OCI-LY1 (cell line): ENCODE data around the gene MBIP.

Experiments
- H2AFZ ChIP-seq: fragments of 200-600 bp; sonication (generic), shearing (Covaris generic); 2 replicates; pipeline ENCODE4 v1.6.0; 2014; ENCODE audit warnings: antibody characterized with exemption, mild to moderate bottlenecking, low read length
- H3F3A ChIP-seq: fragments of 200-600 bp; sonication (generic), shearing (Covaris generic); 2 replicates; pipeline ENCODE4 v1.6.0; 2014; ENCODE audit warnings: mild to moderate bottlenecking, antibody characterized with exemption, low read length, moderate library complexity; ENCODE audit not compliant: insufficient read depth
- H3K27ac ChIP-seq: fragments of 200-600 bp; sonication (generic); 2 replicates; pipeline ENCODE4 v1.5.1; 2014; ENCODE audit warnings: low read length, mixed run types, mild to moderate bottlenecking, low read depth; ENCODE audit not compliant: poor library complexity, severe bottlenecking
- H3K27me3 ChIP-seq: fragments of 200-600 bp; sonication (generic); 2 replicates; pipeline ENCODE4 v1.6.0; 2014; ENCODE audit warnings: antibody characterized with exemption, mild to moderate bottlenecking, low read length, moderate library complexity; ENCODE audit not compliant: insufficient read depth
- H3K36me3 ChIP-seq: fragments of 200-600 bp; sonication (generic); 2 replicates; pipeline ENCODE4 v1.6.1; 2014; ENCODE audit warnings: mild to moderate bottlenecking, antibody characterized with exemption, low read length, moderate library complexity, mixed read lengths; ENCODE audit not compliant: insufficient read depth
- H3K4me1 ChIP-seq: fragments of 200-600 bp; sonication (generic); 2 replicates; pipeline ENCODE4 v1.5.1; 2014; ENCODE audit warnings: mild to moderate bottlenecking, low read length, moderate library complexity; ENCODE audit not compliant: insufficient read depth, severe bottlenecking
- H3K4me2 ChIP-seq: fragments of 200-600 bp; sonication (generic), shearing (Covaris generic); 2 replicates; pipeline ENCODE4 v1.6.1; 2014; ENCODE audit warnings: low read length
- H3K4me3 ChIP-seq: fragments of 200-600 bp; sonication (generic); 2 replicates; pipeline ENCODE4 v1.5.1; 2014; ENCODE audit warnings: low read length, low read depth, mild to moderate bottlenecking, mixed read lengths; ENCODE audit not compliant: poor library complexity, severe bottlenecking
- H3K79me2 ChIP-seq: fragments of 200-600 bp; shearing (Covaris generic); 2 replicates; pipeline ENCODE4 v1.6.1; 2016; ENCODE audit warnings: mixed run types, low read length, mixed read lengths; ENCODE audit not compliant: insufficient read depth
- H3K9ac ChIP-seq: fragments of 200-600 bp; sonication (generic), shearing (Covaris generic); 2 replicates; pipeline ENCODE4 v1.6.1; 2014; ENCODE audit warnings: mild to moderate bottlenecking, low read length, mixed read lengths
- H3K9me2 ChIP-seq: fragments of 200-600 bp; sonication (generic), shearing (Covaris generic); 2 replicates; pipeline ENCODE4 v1.6.1; 2014; ENCODE audit warnings: low read depth, mild to moderate bottlenecking, low read length, mixed read lengths
- H3K9me3 ChIP-seq: fragments of 200-600 bp; shearing (Covaris generic); 2 replicates; pipeline ENCODE4 v1.6.1; 2014; ENCODE audit warnings: low read length, mixed read lengths
- H4K20me1 ChIP-seq: fragments of 200-600 bp; sonication (generic), shearing (Covaris generic); 2 replicates; pipeline ENCODE4 v1.6.0; 2016; ENCODE audit warnings: mild to moderate bottlenecking, low read length; ENCODE audit not compliant: insufficient read depth
- EZH2 ChIP-seq: fragments of 200-600 bp; sonication (generic), shearing (Covaris generic); IDR thresholded peaks from 2 replicates; pipeline ENCODE4 v1.8.0; 2017; ENCODE audit warnings: borderline replicate concordance, mixed run types, mild to moderate bottlenecking, antibody characterized with exemption, low read length, moderate library complexity, mixed read lengths
- TF ChIP-seq, protein P1 (sequence below): fragments of 200-600 bp; sonication (generic), shearing (Covaris generic); IDR thresholded peaks from 2 replicates; pipeline ENCODE4 v1.5.1; 2017; ENCODE audit warnings: mild to moderate bottlenecking, antibody characterized with exemption, low read length, moderate library complexity, mixed read lengths

Gene MBIP

DNA sequence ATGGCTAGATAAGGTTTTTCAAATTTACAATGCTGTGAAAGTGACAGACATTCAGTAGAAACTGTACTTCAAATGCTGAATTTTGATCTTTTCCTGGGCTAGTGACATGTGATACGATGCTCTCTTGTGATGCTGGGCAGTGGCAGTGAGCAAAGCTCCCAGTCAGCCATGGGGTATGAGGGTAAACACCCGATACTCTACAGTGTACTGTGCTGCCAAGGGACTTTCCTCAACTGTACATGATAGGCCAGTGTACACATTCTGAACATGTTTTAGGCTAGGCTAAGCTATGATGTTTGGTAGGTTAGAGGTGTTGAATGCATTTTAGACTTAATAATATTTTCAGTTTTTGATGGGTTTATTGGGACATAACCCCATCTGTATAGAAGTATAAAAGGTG is 17.6 kb downstream of the MBIP start:
- Histone ChIP-seq H3K27ac (no peak overlapping the region), H3F3A (no peaks in the 10 kb centered on the region), H3K4me1 (no peaks in the 10 kb centered on the region), H2AFZ (no peak overlapping the region), H3K4me3 (no peak overlapping the region), H3K27me3 (no peaks in the 10 kb centered on the region), H3K9me2 (no peaks in the 10 kb centered on the region), H3K9ac (no peak overlapping the region), H3K79me2 (no peaks in the 10 kb centered on the region), H3K9me3 (no peaks in the 10 kb centered on the region), H3K36me3 (peaks cover 64% of the 10 kb centered on the region; the same call in 1 of the 2 replicates), H4K20me1 (no peaks in the 10 kb centered on the region), H3K4me2 (no peak overlapping the region)
- TF ChIP-seq EZH2 = no peak
- TF ChIP-seq, protein P1, sequence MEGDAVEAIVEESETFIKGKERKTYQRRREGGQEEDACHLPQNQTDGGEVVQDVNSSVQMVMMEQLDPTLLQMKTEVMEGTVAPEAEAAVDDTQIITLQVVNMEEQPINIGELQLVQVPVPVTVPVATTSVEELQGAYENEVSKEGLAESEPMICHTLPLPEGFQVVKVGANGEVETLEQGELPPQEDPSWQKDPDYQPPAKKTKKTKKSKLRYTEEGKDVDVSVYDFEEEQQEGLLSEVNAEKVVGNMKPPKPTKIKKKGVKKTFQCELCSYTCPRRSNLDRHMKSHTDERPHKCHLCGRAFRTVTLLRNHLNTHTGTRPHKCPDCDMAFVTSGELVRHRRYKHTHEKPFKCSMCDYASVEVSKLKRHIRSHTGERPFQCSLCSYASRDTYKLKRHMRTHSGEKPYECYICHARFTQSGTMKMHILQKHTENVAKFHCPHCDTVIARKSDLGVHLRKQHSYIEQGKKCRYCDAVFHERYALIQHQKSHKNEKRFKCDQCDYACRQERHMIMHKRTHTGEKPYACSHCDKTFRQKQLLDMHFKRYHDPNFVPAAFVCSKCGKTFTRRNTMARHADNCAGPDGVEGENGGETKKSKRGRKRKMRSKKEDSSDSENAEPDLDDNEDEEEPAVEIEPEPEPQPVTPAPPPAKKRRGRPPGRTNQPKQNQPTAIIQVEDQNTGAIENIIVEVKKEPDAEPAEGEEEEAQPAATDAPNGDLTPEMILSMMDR = no peak

DNA sequence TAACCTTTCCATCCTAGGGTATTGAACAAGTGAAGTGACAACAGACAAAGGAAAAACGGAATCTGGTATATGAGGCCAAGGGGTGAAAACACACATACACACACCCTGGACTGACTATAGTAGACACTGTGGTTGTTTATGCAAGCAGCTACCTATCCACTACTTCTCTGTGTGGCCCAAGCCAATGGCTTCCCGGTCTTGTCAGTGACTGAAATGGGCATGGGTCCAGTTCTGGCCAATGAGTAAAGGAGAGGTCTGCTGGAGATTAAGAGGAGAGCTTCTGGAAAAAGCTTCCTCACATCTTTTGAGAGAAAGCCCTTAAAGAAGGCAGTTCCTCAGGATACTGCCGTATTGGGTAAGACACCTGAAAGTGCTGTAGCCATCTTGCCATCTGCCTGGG is 19.3 kb downstream of the MBIP start:
- TF ChIP-seq, protein P1 = no peak
- no peak for TF ChIP-seq EZH2
- no peak overlapping the region for H2AFZ ChIP-seq

DNA sequence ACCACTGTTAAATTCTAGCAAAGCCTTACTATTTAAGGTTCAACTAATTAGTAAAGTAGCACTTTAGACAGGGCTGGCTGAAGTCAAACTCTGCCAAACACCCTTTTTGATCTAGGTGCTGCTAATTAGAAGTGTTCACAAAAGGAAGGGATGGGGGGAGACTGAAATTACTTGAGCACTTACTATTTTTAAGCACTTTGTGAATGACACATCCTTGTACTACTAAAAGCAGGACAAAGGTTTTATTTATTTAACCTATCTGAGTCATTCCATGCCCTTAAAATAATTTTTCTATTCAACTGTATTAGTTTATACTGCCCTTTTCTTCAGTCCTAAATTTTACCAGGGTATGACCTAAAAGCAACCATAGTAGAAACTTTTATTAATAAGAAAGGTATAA is 20.1 kb downstream of the MBIP start:
- Histone ChIP-seq H3K4me2 (no peak overlapping the region), H3K27me3 (no peaks in the 10 kb centered on the region), H2AFZ (no peak overlapping the region), H3K9me2 (no peaks in the 10 kb centered on the region), H3K36me3 (peaks cover 58% of the 10 kb centered on the region; the same call in 1 of the 2 replicates), H3K4me1 (no peaks in the 10 kb centered on the region), H3K79me2 (no peaks in the 10 kb centered on the region), H3K4me3 (no peak overlapping the region), H4K20me1 (no peaks in the 10 kb centered on the region), H3K27ac (no peak overlapping the region), H3K9me3 (no peaks in the 10 kb centered on the region), H3K9ac (no peak overlapping the region), H3F3A (no peaks in the 10 kb centered on the region)
- no peak for TF ChIP-seq EZH2
- TF ChIP-seq, protein P1 = no peak

More for the DNA sequence above, 19.3 kb downstream of the MBIP start:
- Histone ChIP-seq H3K9ac (no peak overlapping the region), H3K4me3 (no peak overlapping the region), H3F3A (no peaks in the 10 kb centered on the region), H3K27ac (no peak overlapping the region), H3K4me2 (no peak overlapping the region), H3K9me3 (no peaks in the 10 kb centered on the region), H3K4me1 (no peaks in the 10 kb centered on the region), H3K27me3 (no peaks in the 10 kb centered on the region), H4K20me1 (no peaks in the 10 kb centered on the region), H3K9me2 (no peaks in the 10 kb centered on the region), H3K36me3 (peaks cover 65% of the 10 kb centered on the region; the same call in 1 of the 2 replicates), H3K79me2 (no peaks in the 10 kb centered on the region)
